GM23338 (cell line): Measurements from ENCODE around the gene ERICH3. TPM values are rescaled to one million over a fixed set of nuclear protein-coding genes. Genes with fewer than 3 reads are reported as not detected.

Experiments
- ATAC-seq: fragments of 200-7000 bp; cut with Tn5 transposase; 3 replicates; pipeline ENCODE4 v1.9.1; 2020
- DNase-seq: peaks from one replicate; pipeline ENCODE4 v3.0.0-alpha.2; 2015; ENCODE audit warnings: low spot score
- H2AFZ ChIP-seq: fragments of 200-600 bp; sonication (generic); 2 replicates; pipeline ENCODE4 v1.8.0; 2016; ENCODE audit warnings: antibody characterized with exemption, mild to moderate bottlenecking, moderate library complexity
- H3F3A ChIP-seq: fragments of 200-600 bp; sonication (generic); replicated peaks from 2 replicates; pipeline ENCODE4 v1.8.0; 2017; ENCODE audit warnings: antibody characterized with exemption, mixed run types, low read depth
- H3K27ac ChIP-seq: fragments of 200-600 bp; sonication (generic); 2 replicates; pipeline ENCODE4 v1.6.1; 2016; ENCODE audit warnings: low read depth
- H3K27me3 ChIP-seq: fragments of 200-600 bp; sonication (generic); 2 replicates; pipeline ENCODE4 v1.8.0; 2016; ENCODE audit warnings: mild to moderate bottlenecking, mixed run types, moderate library complexity; ENCODE audit not compliant: insufficient read depth
- H3K36me3 ChIP-seq: fragments of 200-600 bp; sonication (generic); 2 replicates; pipeline ENCODE4 v1.8.0; 2016; ENCODE audit warnings: mild to moderate bottlenecking; ENCODE audit not compliant: insufficient read depth
- H3K4me1 ChIP-seq: fragments of 200-600 bp; sonication (generic); 2 replicates; pipeline ENCODE4 v1.8.0; 2016; ENCODE audit warnings: mild to moderate bottlenecking, moderate library complexity; ENCODE audit not compliant: insufficient read depth
- H3K4me2 ChIP-seq: fragments of 200-600 bp; sonication (generic); 2 replicates; pipeline ENCODE4 v1.7.1; 2017; ENCODE audit warnings: mixed run types
- H3K4me3 ChIP-seq: fragments of 200-600 bp; sonication (generic); 2 replicates; pipeline ENCODE4 v1.6.1; 2016; ENCODE audit warnings: mixed run types
- H3K79me2 ChIP-seq: fragments of 200-600 bp; sonication (generic); replicated peaks from 2 replicates; pipeline ENCODE4 v1.8.0; 2017; ENCODE audit warnings: mild to moderate bottlenecking; ENCODE audit not compliant: insufficient read depth
- H3K9me2 ChIP-seq: fragments of 200-600 bp; sonication (generic); 2 replicates; pipeline ENCODE4 v1.8.0; 2017; ENCODE audit not compliant: insufficient read depth
- H4K20me1 ChIP-seq: fragments of 200-600 bp; sonication (generic); replicated peaks from 2 replicates; pipeline ENCODE4 v1.8.0; 2017; ENCODE audit warnings: mild to moderate bottlenecking; ENCODE audit not compliant: insufficient read depth
- H3K27ac Mint-ChIP-seq: 2 replicates; pipeline ENCODE4 v1.8.0; 2020; ENCODE audit warnings: inconsistent platforms, mild to moderate bottlenecking, moderate library complexity, mixed read lengths
- H3K27me3 Mint-ChIP-seq: 3 replicates; pipeline ENCODE4 v1.8.0; 2022; ENCODE audit warnings: low read depth, mild to moderate bottlenecking, moderate library complexity, mixed read lengths, inconsistent platforms; ENCODE audit not compliant: insufficient read depth, poor library complexity
- H3K36me3 Mint-ChIP-seq: 3 replicates; pipeline ENCODE4 v1.8.0; 2021; ENCODE audit warnings: low read depth, mild to moderate bottlenecking, inconsistent platforms, moderate library complexity, mixed read lengths
- H3K4me1 Mint-ChIP-seq: 3 replicates; pipeline ENCODE4 v1.8.0; 2020; ENCODE audit warnings: mild to moderate bottlenecking, inconsistent platforms, mixed read lengths
- H3K4me3 Mint-ChIP-seq: 3 replicates; pipeline ENCODE4 v1.8.0; 2021; ENCODE audit warnings: moderate library complexity, mild to moderate bottlenecking, inconsistent platforms, mixed read lengths
- H3K9me3 Mint-ChIP-seq: 3 replicates; pipeline ENCODE4 v1.8.0; 2020; ENCODE audit warnings: moderate library complexity, mild to moderate bottlenecking, inconsistent platforms, mixed read lengths
- CTCF ChIP-seq, 2 experiments: fragments of 200-600 bp in 1 of 2; sonication (generic) in 1 of 2; conservative IDR thresholded peaks; 2 replicates each; pipeline versions ENCODE4 v1.5.1 to v1.6.1; 2016 to 2017; ENCODE audit warnings: antibody characterized with exemption in 2 of 2, low read depth in 2 of 2, mild to moderate bottlenecking in 2 of 2, moderate library complexity in 1 of 2
- ETS1 ChIP-seq: IDR thresholded peaks from 2 replicates; pipeline ENCODE4 v1.6.1; 2016; ENCODE audit warnings: antibody characterized with exemption
- EZH2 ChIP-seq: fragments of 200-600 bp; sonication (generic); IDR thresholded peaks from one replicate; pipeline ENCODE4 v1.8.0; 2017; ENCODE audit warnings: antibody characterized with exemption, mild to moderate bottlenecking, low read depth; ENCODE audit not compliant: unreplicated experiment
- EZH2phosphoT487 ChIP-seq: fragments of 200-600 bp; sonication (generic); IDR thresholded peaks from one replicate; pipeline ENCODE4 v1.8.1; 2018; ENCODE audit warnings: antibody characterized with exemption; ENCODE audit not compliant: unreplicated experiment
- JUNB ChIP-seq: IDR thresholded peaks from one replicate; pipeline ENCODE4 v1.6.1; 2016; ENCODE audit warnings: antibody characterized with exemption; ENCODE audit not compliant: unreplicated experiment
- NANOG ChIP-seq: IDR thresholded peaks from 2 replicates; pipeline ENCODE4 v1.6.1; 2016; ENCODE audit warnings: antibody characterized with exemption, borderline replicate concordance
- POLR2AphosphoS5 ChIP-seq: IDR thresholded peaks from 2 replicates; pipeline ENCODE4 v1.6.1; 2016; ENCODE audit warnings: antibody characterized with exemption, low read depth
- REST ChIP-seq: IDR thresholded peaks from one replicate; pipeline ENCODE4 v1.6.1; 2018; ENCODE audit warnings: antibody characterized with exemption; ENCODE audit not compliant: unreplicated experiment
- ZNF331 ChIP-seq: fragments of 250-450 bp; sonication (Bioruptor Pico); IDR thresholded peaks from 2 replicates; pipeline ENCODE4 v1.5.0; 2020; ENCODE audit warnings: low read depth, mild to moderate bottlenecking, moderate library complexity
- polyA plus RNA-seq: library from polyadenylated mRNA; unstranded; fragments of >200 nt; fragmentation: Nextera tagmentation; extraction: Ambion mirVana; gene quantifications from 2 replicates; pipeline ENCODE4 v1.2.1, GENCODE V29; 2016
- total RNA-seq: library from RNA; depleted of rRNA; stranded (reverse); fragments of >200 nt; shearing (Covaris generic); gene quantifications from 2 replicates; pipeline ENCODE4 v1.2.3, GENCODE V29; 2014

Gene ERICH3
- total and polyA plus RNA-seq, 2 experiments from 2014 or later, result not detected

GRCh38 chr1:74715236-74715502 is 41.6 kb upstream of the ERICH3 start:
- H3K4me2 ChIP-seq, result no peak overlapping the region
- H3K27ac ChIP-seq, result no peak overlapping the region
- H3K27me3 Mint-ChIP-seq, result no peaks in the 10 kb centered on the region
- peaks cover 4% of the 10 kb centered on the region; the same call in 1 of the 3 replicates for H3K36me3 Mint-ChIP-seq
- peaks cover 4% of the 10 kb centered on the region; the same call in 1 of the 2 replicates for H4K20me1 ChIP-seq
- H3K4me3 Mint-ChIP-seq, result no peak overlapping the region
- H3K4me1 ChIP-seq, result peaks cover 9% of the 10 kb centered on the region; the same call in 1 of the 2 replicates
- no peaks in the 10 kb centered on the region for H3K4me1 Mint-ChIP-seq
- no peak overlapping the region for H2AFZ ChIP-seq
- H3K27ac Mint-ChIP-seq, result no peak overlapping the region
- 0 out of 2 replicates have a peak, but pooled peaks cover 19% of the 10 kb centered on the region for H3K36me3 ChIP-seq
- DNase-seq (no peak), ATAC-seq (no peak)
- no peaks in the 10 kb centered on the region for H3K27me3 ChIP-seq
- TF ChIP-seq EZH2 (no peak), EZH2phosphoT487 (no peak)
- H3K9me2 ChIP-seq, result no peaks in the 10 kb centered on the region
- H3K79me2 ChIP-seq, result no peaks in the 10 kb centered on the region
- H3K9me3 Mint-ChIP-seq, result no peaks in the 10 kb centered on the region
- no peak overlapping the region for H3K4me3 ChIP-seq
- no peaks in the 10 kb centered on the region for H3F3A ChIP-seq

- Histone ChIP-seq H3K27me3 (no peaks in the 10 kb centered on the region), H3K36me3 (0 out of 2 replicates have a peak, but pooled peaks cover 16% of the 10 kb centered on the region), H3K4me2 (no peak overlapping the region), H3K4me1 (peaks cover 9% of the 10 kb centered on the region; the same call in 1 of the 2 replicates), H3K27ac (no peak overlapping the region), H2AFZ (no peak overlapping the region), H3K9me2 (no peaks in the 10 kb centered on the region), H3F3A (no peaks in the 10 kb centered on the region), H3K79me2 (no peaks in the 10 kb centered on the region), H3K4me3 (no peak overlapping the region), H4K20me1 (no peaks in the 10 kb centered on the region; the same call in 1 of the 2 replicates)
- H3K27me3 Mint-ChIP-seq, result no peaks in the 10 kb centered on the region
- H3K36me3 Mint-ChIP-seq, result peaks cover 4% of the 10 kb centered on the region; the same call in 1 of the 3 replicates
- no peaks in the 10 kb centered on the region for H3K4me1 Mint-ChIP-seq
- no peak for TF ChIP-seq EZH2phosphoT487
- no peak for TF ChIP-seq REST
- TF ChIP-seq NANOG, result no peak
- TF ChIP-seq ETS1, result no peak
- no peak for TF ChIP-seq CTCF (conservative IDR thresholded peaks at IDR 0.05; ENCODE audit: low read depth in 2 of 2)
- TF ChIP-seq POLR2AphosphoS5, result no peak
- no peak for TF ChIP-seq ZNF331 (CRISPR knock-in tag)
- TF ChIP-seq EZH2, result no peak
- TF ChIP-seq JUNB, result no peak
- H3K27ac Mint-ChIP-seq, result no peak overlapping the region
- no peaks in the 10 kb centered on the region for H3K9me3 Mint-ChIP-seq
- H3K4me3 Mint-ChIP-seq, result no peak overlapping the region
- ATAC-seq (no peak), DNase-seq (no peak)
These were observed 41.0 kb upstream of the ERICH3 start for GRCh38 chr1:74714429-74715235.
